ENCODE measurements around the gene CXorf58.

The CXorf58 gene

GRCh38 chrX:23939203-23939602 is 31.4 kb downstream of the CXorf58 start:
- ATAC-seq (ENCODE audit: insufficient read depth, low read depth) (no peak), DNase-seq (no peak)
- no peak for TF ChIP-seq EZH2 (IDR thresholded peaks at IDR 0.05; ENCODE audit: borderline replicate concordance, low read depth, low read length, severe bottlenecking)
- H3K4me2 ChIP-seq (ENCODE audit: insufficient read depth, low read length): no peak overlapping the region
- no peaks in the 10 kb centered on the region for H3K4me1 ChIP-seq (ENCODE audit: insufficient read depth, low read length)
- no peak overlapping the region for H3K4me3 ChIP-seq (ENCODE audit: low read depth in 1 of 2, low read length in 2 of 2)
- H2AFZ ChIP-seq (ENCODE audit: low read depth, low read length): no peak overlapping the region
- H3K36me3 ChIP-seq (ENCODE audit: insufficient read depth, low read length): no peaks in the 10 kb centered on the region
- H3K9me3 ChIP-seq (ENCODE audit: insufficient read depth, low read length, severe bottlenecking): no peaks in the 10 kb centered on the region
- no peak overlapping the region for H3K9ac ChIP-seq (ENCODE audit: low read depth, low read length)
- H4K20me1 ChIP-seq (ENCODE audit: insufficient read depth, low read length): no peaks in the 10 kb centered on the region
- H3K79me2 ChIP-seq (ENCODE audit: insufficient read depth, low read length): no peaks in the 10 kb centered on the region
- no peak overlapping the region for H3K27ac ChIP-seq (ENCODE audit: low read length)
- no peaks in the 10 kb centered on the region for H3K27me3 ChIP-seq (ENCODE audit: insufficient read depth, low read length, poor library complexity)

GRCh38 chrX:23944234-23944633 is 36.4 kb downstream of the CXorf58 start:
- Histone ChIP-seq H3K27ac (ENCODE audit: low read length) (no peak overlapping the region), H3K4me3 (ENCODE audit: low read depth in 1 of 2, low read length in 2 of 2) (no peak overlapping the region), H3K4me1 (ENCODE audit: insufficient read depth, low read length) (no peaks in the 10 kb centered on the region), H3K27me3 (ENCODE audit: insufficient read depth, low read length, poor library complexity) (no peaks in the 10 kb centered on the region), H3K4me2 (ENCODE audit: insufficient read depth, low read length) (no peak overlapping the region), H4K20me1 (ENCODE audit: insufficient read depth, low read length) (no peaks in the 10 kb centered on the region), H3K36me3 (ENCODE audit: insufficient read depth, low read length) (0 out of 2 replicates have a peak, but pooled peaks cover 3% of the 10 kb centered on the region), H2AFZ (ENCODE audit: low read depth, low read length) (no peak overlapping the region), H3K9me3 (ENCODE audit: insufficient read depth, low read length, severe bottlenecking) (no peaks in the 10 kb centered on the region), H3K9ac (ENCODE audit: low read depth, low read length) (no peak overlapping the region), H3K79me2 (ENCODE audit: insufficient read depth, low read length) (no peaks in the 10 kb centered on the region)
- no peak for DNase-seq
- TF ChIP-seq CTCF (IDR thresholded peaks at IDR 0.05; ENCODE audit: borderline replicate concordance, extremely low read depth, low read length, poor library complexity, severe bottlenecking) (no peak), EZH2 (IDR thresholded peaks at IDR 0.05; ENCODE audit: borderline replicate concordance, low read depth, low read length, severe bottlenecking) (no peak)
- no peak for ATAC-seq (ENCODE audit: insufficient read depth, low read depth)

GRCh38 chrX:23945206-23945605 is 37.4 kb downstream of the CXorf58 start:
- 0 out of 2 replicates have a peak, but pooled peaks cover 3% of the 10 kb centered on the region for H3K36me3 ChIP-seq (ENCODE audit: insufficient read depth, low read length)
- no peak for TF ChIP-seq EZH2 (IDR thresholded peaks at IDR 0.05; ENCODE audit: borderline replicate concordance, low read depth, low read length, severe bottlenecking)
- no peak for TF ChIP-seq CTCF (IDR thresholded peaks at IDR 0.05; ENCODE audit: borderline replicate concordance, extremely low read depth, low read length, poor library complexity, severe bottlenecking)
- ATAC-seq (ENCODE audit: insufficient read depth, low read depth): no peak

GRCh38 chrX:23952391-23952790 is 44.6 kb downstream of the CXorf58 start:
- no peak for DNase-seq
- H3K4me2 ChIP-seq (ENCODE audit: insufficient read depth, low read length): peak overlapping the region; percentile 75

More at GRCh38 chrX:23945206-23945605, 37.4 kb downstream of the CXorf58 start:
- Histone ChIP-seq H3K9ac (ENCODE audit: low read depth, low read length) (no peak overlapping the region), H3K27me3 (ENCODE audit: insufficient read depth, low read length, poor library complexity) (no peaks in the 10 kb centered on the region), H3K27ac (ENCODE audit: low read length) (no peak overlapping the region), H3K4me3 (ENCODE audit: low read depth in 1 of 2, low read length in 2 of 2) (no peak overlapping the region), H3K4me1 (ENCODE audit: insufficient read depth, low read length) (no peaks in the 10 kb centered on the region), H2AFZ (ENCODE audit: low read depth, low read length) (no peak overlapping the region), H3K4me2 (ENCODE audit: insufficient read depth, low read length) (no peak overlapping the region), H4K20me1 (ENCODE audit: insufficient read depth, low read length) (no peaks in the 10 kb centered on the region), H3K9me3 (ENCODE audit: insufficient read depth, low read length, severe bottlenecking) (no peaks in the 10 kb centered on the region), H3K79me2 (ENCODE audit: insufficient read depth, low read length) (no peaks in the 10 kb centered on the region)
- no peak for DNase-seq

More at GRCh38 chrX:23952391-23952790, 44.6 kb downstream of the CXorf58 start:
- peak overlapping the region; percentile 78 for H2AFZ ChIP-seq (ENCODE audit: low read depth, low read length)
- H3K79me2 ChIP-seq (ENCODE audit: insufficient read depth, low read length): peaks cover 15% of the 10 kb centered on the region; the same call in 1 of the 2 replicates
- peak overlapping the region; percentile 98 for H3K27ac ChIP-seq (ENCODE audit: low read length)
- H3K4me1 ChIP-seq (ENCODE audit: insufficient read depth, low read length): peaks cover 32% of the 10 kb centered on the region
- no peaks in the 10 kb centered on the region for H4K20me1 ChIP-seq (ENCODE audit: insufficient read depth, low read length)
- H3K36me3 ChIP-seq (ENCODE audit: insufficient read depth, low read length): no peaks in the 10 kb centered on the region
- H3K27me3 ChIP-seq (ENCODE audit: insufficient read depth, low read length, poor library complexity): no peaks in the 10 kb centered on the region
- H3K9me3 ChIP-seq (ENCODE audit: insufficient read depth, low read length, severe bottlenecking): no peaks in the 10 kb centered on the region
- TF ChIP-seq CTCF (IDR thresholded peaks at IDR 0.05; ENCODE audit: borderline replicate concordance, extremely low read depth, low read length, poor library complexity, severe bottlenecking) (no peak), EZH2 (IDR thresholded peaks at IDR 0.05; ENCODE audit: borderline replicate concordance, low read depth, low read length, severe bottlenecking) (no peak)
- ATAC-seq (ENCODE audit: insufficient read depth, low read depth): no peak
- H3K9ac ChIP-seq (ENCODE audit: low read depth, low read length): peak overlapping the region; percentile 74
- peak overlapping the region; percentile 36 to 62; a peak in 3 of 4 replicates for H3K4me3 ChIP-seq (ENCODE audit: low read depth in 1 of 2, low read length in 2 of 2)

All from DND-41 (cell line).